Measurements from ENCODE around the gene RPS6KB2.
"Not testable (repeated sequence)": the region's sequence is repeated elsewhere in the genome, so short reads cannot be mapped to it uniquely, and the experiment has no call there.

Gene RPS6KB2

GRCh38 chr11:67448220-67448609 lies 19.9 kb downstream of the RPS6KB2 start:
- DNase-seq: no peak

GRCh38 chr11:67449116-67449844 lies 21.0 kb downstream of the RPS6KB2 start:
- DNase-seq: no peak

DNA sequence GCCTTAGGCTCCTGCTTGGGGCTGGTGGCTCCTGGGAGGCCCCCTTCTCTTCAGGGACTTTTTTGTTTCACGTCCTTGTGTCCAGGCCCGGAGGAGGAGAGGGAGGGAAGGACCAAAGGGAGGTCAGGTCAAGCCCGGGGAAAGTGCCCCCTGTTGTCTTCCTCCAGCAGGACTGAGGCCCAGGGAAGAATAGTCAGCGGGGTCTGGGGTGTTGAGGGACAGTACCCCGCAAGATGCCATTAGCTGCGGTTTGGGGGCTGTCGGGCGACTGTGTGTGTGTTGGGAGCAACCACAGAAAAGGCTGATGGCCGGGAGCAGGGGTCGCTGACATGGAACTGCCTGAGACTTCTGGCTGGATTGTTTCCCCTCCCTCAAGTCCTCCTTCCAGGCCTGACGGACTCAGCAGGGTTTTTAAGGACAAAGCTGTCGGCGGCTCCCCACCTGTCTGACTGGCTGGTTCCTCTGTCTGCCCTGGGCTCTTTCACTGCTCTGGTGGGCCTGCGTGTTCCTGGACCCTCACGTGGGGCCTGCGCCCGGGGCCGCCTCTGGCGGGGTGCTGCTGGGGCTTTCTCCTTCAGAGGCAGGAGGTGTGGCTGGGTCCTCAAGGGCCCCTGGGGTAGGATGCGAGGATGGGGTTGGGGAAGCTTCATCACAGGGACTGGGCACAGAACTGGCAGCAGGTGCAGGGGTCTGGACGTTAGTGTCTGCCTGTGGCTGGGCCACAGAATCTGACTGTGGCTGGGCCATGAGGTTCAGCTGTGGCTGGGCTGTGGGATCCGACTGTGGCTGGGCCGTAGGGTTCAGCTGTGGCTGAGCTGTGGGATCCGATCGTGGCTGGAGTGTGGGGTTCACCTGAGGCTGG lies 22.7 kb downstream of the RPS6KB2 start:
- no peak for DNase-seq

DNA sequence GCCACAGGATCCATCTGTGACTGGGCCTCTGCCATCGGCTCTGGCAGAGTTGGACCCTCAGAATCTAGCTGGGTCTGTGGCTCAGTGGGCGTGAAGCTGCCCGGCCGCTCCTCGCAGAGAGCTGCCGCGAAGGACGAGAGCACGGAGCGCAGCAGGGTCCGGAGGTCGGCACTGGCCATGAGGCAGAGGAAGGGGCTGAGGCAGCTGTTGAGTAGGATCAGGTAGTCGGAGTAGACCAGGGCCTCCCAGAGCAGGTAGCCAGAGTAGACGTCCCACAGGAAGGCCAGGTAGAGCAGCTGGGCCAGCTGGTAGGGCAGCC lies 23.3 kb downstream of the RPS6KB2 start:
- no peak for DNase-seq

- no peak for DNase-seq
Measured at GRCh38 chr11:67452141-67452952, 24.1 kb downstream of the RPS6KB2 start, which contains the start of gene GPR152. Gene GPR152, minus strand, starts transcription at chr11:67452729. Its CDS starts 5 bp downstream, at chr11:67452724.

GRCh38 chr11:67453816-67454732 lies 25.8 kb downstream of the RPS6KB2 start:
- DNase-seq: no peak

- DNase-seq: no peak
Measured at GRCh38 chr11:67455054-67455453, 26.8 kb downstream of the RPS6KB2 start, which contains the start of gene CABP4. Gene CABP4, plus strand, starts transcription at chr11:67455354. Its CDS starts 70 bp downstream, at chr11:67455424.

DNA sequence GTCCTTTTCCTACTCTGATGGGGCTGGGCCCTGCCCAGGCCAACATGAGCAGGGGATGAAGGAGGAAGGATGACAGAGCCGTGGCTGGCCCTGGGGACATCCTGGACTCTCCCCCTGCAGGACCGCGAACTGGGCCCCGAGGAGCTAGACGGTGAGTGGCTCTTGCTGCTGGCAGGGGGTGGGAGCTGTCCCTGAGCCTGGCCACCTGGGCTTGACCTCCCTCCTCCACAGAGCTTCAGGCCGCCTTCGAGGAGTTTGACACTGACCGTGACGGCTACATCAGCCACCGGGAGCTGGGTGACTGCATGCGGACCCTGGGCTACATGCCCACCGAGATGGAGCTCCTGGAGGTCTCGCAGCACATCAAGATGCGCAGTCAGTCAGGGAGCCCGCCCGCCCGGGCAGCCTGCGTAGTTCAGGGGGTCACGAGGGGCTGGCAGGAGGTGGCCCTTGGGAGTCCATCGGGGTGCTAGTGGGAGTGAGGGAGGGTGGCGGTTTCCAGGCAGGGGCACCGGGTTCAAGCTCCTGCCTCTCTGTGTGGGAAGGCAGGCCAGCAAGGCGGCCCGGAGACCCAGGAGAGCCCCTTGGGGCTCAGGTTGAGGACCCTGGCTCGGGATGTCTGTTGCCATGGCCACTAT lies 27.9 kb downstream of the RPS6KB2 start:
- DNase-seq: no peak

- DNase-seq: no peak
Measured at GRCh38 chr11:67457453-67457852, 29.2 kb downstream of the RPS6KB2 start.

GRCh38 chr11:67458266-67458665 lies 30.0 kb downstream of the RPS6KB2 start:
- DNase-seq: no peak

- DNase-seq: no peak
Measured at GRCh38 chr11:67463186-67463585, 34.9 kb downstream of the RPS6KB2 start.

DNA sequence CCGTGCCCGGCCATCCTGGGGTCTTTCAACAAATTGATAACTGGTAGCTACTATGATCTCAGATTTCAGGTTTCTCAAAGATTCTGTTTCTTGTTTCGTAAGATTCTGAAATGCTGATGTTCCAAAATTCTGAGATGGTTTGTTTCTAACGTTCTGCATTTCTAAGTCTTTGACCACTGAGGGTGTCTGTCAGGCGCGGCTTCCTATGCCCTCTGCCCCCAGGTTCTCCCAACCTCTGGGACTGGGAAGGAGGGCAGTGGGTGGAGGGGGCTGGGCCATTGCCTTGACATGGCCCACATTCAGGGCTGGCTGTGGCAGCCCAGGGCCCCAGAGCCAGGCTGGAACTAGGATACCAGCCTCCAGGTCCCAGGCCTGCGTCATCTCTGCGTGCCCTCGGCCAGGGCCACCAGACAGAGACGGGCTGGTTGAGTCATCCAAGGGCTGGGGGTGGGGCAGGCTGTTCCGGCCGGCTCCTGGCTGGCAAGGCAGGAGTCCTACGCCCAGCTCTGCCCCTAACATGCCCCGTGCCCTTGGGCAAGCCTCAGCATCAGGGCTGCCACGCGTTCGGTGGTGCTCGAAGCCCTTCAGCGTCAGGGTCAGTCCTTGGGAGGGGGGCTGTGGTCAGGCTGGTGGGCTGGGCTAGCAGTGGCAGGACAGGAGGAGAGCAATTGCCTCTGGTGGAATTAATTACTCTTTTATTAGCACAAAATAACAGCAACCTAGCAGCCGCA lies 35.6 kb downstream of the RPS6KB2 start:
- DNase-seq: no peak

GRCh38 chr11:67464411-67465188 lies 36.3 kb downstream of the RPS6KB2 start:
- DNase-seq: peak; percentile 92

- DNase-seq: no peak
Measured at GRCh38 chr11:67465189-67465510, 36.9 kb downstream of the RPS6KB2 start.

DNA sequence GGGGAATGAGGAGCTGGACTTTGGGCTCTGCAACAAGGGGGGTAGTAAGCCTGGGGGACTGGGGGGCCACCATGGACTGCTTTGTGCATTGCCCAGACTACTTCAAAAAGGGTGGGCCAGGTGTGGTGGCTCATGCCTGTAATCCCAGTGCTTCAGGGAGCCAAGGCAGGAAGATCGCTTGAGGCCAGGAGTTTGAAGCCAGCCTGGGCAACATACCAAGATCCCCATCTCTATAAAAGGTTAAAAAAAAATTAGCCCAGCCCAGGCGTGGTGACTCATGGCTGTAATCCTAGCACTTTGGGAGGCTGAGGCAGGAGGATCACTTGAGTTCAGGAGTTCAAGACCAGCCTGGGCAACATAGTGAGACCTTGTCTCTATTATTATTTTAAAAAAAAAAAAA lies 37.2 kb downstream of the RPS6KB2 start:
- not testable (repeated sequence) for DNase-seq

GRCh38 chr11:67466367-67466766 lies 38.1 kb downstream of the RPS6KB2 start:
- DNase-seq: no peak

GRCh38 chr11:67466962-67467771 lies 38.9 kb downstream of the RPS6KB2 start:
- DNase-seq: no peak

DNA sequence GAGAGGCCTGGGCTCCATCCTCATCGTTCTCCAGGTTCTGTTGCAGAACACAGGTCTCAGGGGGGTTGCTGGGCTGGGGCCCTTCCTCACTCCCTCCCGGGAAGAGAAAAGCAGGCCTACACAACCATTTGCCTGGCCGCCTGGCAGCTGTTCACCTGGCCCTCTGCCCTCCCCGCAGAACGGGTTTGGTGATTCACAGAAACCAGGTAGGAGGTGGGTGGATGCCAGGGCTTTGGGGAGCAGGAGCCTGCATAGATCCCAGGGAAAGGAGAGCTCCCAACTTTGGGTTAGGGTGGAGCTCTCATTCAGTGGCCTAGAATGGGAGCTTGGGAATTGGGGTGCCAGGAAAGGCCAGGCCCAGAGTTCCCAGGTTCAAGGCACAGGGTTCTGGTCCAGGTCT lies 39.8 kb downstream of the RPS6KB2 start:
- no peak for DNase-seq

DNA sequence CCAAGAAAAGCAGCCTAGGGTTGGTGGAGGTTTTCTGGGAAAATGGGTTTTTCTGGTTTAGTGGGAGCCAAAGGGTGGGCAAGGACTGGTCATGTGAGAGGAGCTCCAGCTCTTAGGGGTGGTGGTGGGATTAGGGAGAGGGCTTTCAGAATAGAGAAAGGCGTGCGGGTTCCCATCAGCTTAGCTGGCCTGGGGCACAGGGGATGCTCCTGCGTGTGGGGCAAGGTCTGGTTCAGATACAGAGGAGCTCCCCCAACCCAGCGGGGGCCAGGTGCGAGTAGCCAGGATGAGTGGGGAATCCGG lies 40.1 kb downstream of the RPS6KB2 start:
- DNase-seq: no peak
